Measurements from ENCODE around the gene FZD7. TPM values are rescaled to one million over a fixed set of nuclear protein-coding genes. Genes with fewer than 3 reads are reported as not detected.

Gene FZD7
- total RNA-seq, 3 donors from 2014 or later = 4.8 to 84.3 (median 5.9) TPM

DNA sequence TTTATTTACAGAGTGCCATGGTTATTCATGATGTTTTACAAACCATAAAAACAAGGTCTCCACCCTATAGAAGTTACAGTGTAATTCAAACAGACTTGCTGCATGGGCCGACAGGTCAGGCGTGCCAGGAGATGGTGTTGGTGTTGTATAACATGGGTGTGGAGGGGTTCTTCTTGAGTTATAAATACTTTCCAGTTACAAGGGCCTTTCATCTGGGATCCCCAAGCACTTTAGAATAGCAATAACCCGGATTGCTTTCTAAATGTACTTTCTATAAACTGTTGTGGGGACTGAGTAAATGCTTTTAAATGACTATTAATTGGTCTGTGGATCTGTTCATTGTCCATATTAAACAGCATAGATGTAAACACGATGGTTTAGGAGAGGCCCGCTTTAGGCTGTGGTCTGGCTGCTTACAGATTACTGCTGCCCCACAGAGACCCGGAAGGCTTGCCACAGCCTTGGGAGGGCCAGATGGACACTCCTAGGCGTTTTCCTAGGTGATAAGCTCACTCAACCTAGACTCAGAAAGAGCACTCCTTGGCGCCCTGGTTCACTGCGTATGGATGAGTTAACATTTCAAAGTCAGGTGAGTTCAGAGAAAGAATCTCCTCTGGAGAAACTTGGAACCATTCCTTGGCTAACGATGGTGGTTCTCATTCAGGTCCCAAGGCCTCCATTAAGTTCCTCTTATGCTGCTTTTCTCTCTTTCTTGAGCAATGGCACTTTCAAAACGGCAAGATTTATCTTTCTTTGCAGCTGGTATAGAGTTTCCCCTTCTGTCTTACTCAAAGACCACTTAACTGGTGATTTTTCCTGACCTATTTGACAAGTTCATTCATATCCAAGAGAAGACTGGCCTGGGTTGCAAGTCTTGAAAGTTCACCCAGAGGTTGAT, 35.8 kb downstream of the FZD7 start:
- DNase-seq = peak; percentile 73 to 80 (median 77)

DNA sequence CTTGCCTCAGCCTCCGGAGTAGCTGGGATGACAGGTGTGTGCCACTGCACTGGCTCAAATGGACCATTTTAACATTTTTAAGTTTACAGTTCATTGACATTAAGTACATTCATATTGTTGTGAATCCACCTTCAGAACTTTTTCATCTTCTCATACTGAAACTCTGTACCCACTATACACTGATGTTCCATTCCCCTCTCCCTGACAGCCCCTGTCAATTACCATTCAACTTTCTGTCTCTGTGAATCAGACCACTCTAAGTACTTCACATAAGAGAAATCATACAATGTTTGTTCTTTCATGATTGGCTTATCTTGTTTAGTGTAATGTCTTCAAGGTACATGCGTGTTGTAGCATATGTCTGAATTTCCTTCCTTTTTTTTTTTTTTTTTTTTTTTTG, 37.5 kb downstream of the FZD7 start:
- TF ChIP-seq, protein P1, sequence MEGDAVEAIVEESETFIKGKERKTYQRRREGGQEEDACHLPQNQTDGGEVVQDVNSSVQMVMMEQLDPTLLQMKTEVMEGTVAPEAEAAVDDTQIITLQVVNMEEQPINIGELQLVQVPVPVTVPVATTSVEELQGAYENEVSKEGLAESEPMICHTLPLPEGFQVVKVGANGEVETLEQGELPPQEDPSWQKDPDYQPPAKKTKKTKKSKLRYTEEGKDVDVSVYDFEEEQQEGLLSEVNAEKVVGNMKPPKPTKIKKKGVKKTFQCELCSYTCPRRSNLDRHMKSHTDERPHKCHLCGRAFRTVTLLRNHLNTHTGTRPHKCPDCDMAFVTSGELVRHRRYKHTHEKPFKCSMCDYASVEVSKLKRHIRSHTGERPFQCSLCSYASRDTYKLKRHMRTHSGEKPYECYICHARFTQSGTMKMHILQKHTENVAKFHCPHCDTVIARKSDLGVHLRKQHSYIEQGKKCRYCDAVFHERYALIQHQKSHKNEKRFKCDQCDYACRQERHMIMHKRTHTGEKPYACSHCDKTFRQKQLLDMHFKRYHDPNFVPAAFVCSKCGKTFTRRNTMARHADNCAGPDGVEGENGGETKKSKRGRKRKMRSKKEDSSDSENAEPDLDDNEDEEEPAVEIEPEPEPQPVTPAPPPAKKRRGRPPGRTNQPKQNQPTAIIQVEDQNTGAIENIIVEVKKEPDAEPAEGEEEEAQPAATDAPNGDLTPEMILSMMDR (IDR thresholded peaks at IDR 0.05) = no peak
- H3K4me3 ChIP-seq = no peak overlapping the region
- no peak for DNase-seq
- no peaks in the 10 kb centered on the region for H3K9me3 ChIP-seq
- peaks cover 14% of the 10 kb centered on the region for H3K4me1 ChIP-seq (ENCODE audit: low read depth)
- no peak for ATAC-seq
- H3K36me3 ChIP-seq (ENCODE audit: low read depth) = no peaks in the 10 kb centered on the region
- intact Hi-C loops (cut with DNase I, micrococcal nuclease) = no loop called here

More for the DNA sequence above, 35.8 kb downstream of the FZD7 start:
- peak; percentile 94 for ATAC-seq
- TF ChIP-seq, protein P1 (IDR thresholded peaks at IDR 0.05) = no peak
- H3K36me3 ChIP-seq (ENCODE audit: low read depth) = no peaks in the 10 kb centered on the region
- H3K4me1 ChIP-seq (ENCODE audit: low read depth) = peaks cover 14% of the 10 kb centered on the region
- H3K4me3 ChIP-seq = no peak overlapping the region
- no peaks in the 10 kb centered on the region for H3K9me3 ChIP-seq
- intact Hi-C loops (cut with DNase I, micrococcal nuclease) = no loop called here

DNA sequence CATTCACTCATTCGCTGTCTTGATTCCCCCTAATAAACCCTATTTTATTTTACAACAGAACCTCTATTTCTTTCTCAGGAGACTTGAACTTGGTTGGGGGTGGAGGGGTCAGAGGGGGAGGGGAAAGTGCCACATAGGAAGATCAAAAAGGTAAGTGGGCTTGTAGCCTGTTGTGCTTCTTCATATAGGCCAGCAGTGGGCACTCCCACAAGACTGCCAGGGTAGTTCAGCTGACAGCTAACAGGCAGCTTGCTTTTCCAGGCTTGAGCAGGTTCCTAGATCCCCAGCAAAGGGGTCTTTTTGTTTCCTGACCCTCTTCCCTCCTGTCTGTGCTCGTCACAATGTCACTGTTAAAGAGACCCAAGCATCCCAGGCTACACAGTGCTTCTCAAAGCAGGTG, 38.6 kb downstream of the FZD7 start:
- Histone ChIP-seq H3K4me3 (no peak overlapping the region), H3K36me3 (ENCODE audit: low read depth) (no peaks in the 10 kb centered on the region), H3K9me3 (no peaks in the 10 kb centered on the region), H3K4me1 (ENCODE audit: low read depth) (peaks cover 14% of the 10 kb centered on the region)
- TF ChIP-seq, protein P1 (IDR thresholded peaks at IDR 0.05) = no peak
- intact Hi-C loops (cut with DNase I, micrococcal nuclease) = no loop called here
- ATAC-seq (no peak), DNase-seq (no peak)

DNA sequence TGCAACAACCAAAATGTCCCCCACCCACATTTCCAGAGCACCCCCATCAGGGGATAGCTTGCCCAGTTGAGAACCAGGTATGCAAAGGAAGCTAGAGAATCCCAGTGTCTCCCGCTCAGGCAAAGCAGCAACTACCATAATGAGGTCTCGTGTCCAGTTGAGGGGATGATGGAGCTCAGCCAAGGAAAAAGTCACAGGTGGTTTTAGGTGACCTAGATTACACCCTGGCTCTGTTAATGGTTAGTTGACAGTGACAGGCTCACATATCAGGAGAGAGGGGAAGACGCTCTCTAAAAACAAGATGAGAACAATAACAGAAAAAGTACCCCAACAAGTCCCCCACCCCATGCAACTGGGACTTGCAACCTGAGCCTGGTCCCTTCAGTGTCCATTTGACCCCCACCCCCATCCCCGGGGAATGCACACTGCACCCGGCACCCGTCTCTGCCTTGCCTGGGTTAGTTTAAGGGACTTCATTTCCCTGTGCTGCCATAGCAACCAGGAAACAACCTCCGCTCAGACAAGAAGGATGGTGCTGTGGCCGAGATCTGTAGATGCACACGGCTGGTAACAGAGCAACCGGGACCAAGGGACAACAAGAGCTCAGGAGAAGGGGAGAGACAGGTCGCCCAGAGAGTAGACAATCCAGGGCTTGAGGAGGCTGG, 39.2 kb downstream of the FZD7 start, which contains the start of gene KIAA2012:
TSS of gene KIAA2012 (plus strand) at position 519 of the 665 bp plus-strand sequence. CDS start 373 bp downstream, outside the sequence.
- TF ChIP-seq, protein P1 (IDR thresholded peaks at IDR 0.05) = no peak
- Histone ChIP-seq H3K4me3 (no peak within 1 kb of the TSS), H3K9me3 (no peaks in the 10 kb centered on the region), H3K36me3 (ENCODE audit: low read depth) (no peaks in the 10 kb centered on the region), H3K4me1 (ENCODE audit: low read depth) (peaks cover 14% of the 10 kb centered on the region)
- intact Hi-C loops (cut with DNase I, micrococcal nuclease) = no loop called here
- DNase-seq = no peak
- ATAC-seq = peak; percentile 11

DNA sequence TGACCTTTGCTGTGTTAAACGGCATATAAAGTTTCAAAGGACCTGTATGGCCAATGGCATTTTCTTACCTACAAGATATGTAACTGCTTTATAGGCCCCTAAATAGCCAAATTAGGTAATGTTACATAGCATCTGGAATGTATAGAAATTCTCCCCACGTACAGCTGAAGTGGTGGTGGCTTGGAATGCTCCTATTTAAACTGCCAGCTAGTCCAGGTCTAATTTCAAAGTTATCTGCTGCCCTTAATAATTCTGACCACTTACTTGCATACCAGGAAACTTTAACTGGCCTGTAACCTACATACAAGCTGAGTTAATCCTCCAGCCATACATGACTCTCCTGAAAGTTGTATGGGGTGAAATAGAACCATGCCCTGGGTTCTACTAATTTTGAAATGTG, 40.7 kb downstream of the FZD7 start:
- intact Hi-C loops (cut with DNase I, micrococcal nuclease) = no loop called here
- Histone ChIP-seq H3K4me3 (no peak overlapping the region), H3K36me3 (ENCODE audit: low read depth) (no peaks in the 10 kb centered on the region), H3K9me3 (no peaks in the 10 kb centered on the region), H3K4me1 (ENCODE audit: low read depth) (peaks cover 8% of the 10 kb centered on the region)
- TF ChIP-seq, protein P1 (IDR thresholded peaks at IDR 0.05) = no peak
- no peak for ATAC-seq
- DNase-seq = no peak
